UCSD-AML1 (cell line): ENCODE results near the gene MYBPC1.
"Not testable (repeated sequence)": the region's sequence is repeated elsewhere in the genome, so short reads cannot be mapped to it uniquely, and the experiment has no call there.

Experiments used
- DNase-seq: peaks from one replicate; lab custom pipeline; 2025; ENCODE audit not compliant: unreplicated experiment; lab: John Stamatoyannopoulos, UW

MYBPC1 gene

GRCh38 chr12:101653503-101653902, 58.7 kb downstream of the MYBPC1 start:
- DNase-seq: no peak

- no peak for DNase-seq
These were observed 59.7 kb downstream of the MYBPC1 start for GRCh38 chr12:101654442-101654841.

GRCh38 chr12:101655393-101655792, 60.6 kb downstream of the MYBPC1 start:
- no peak for DNase-seq

- DNase-seq: not testable (repeated sequence)
These were observed 65.9 kb downstream of the MYBPC1 start for GRCh38 chr12:101660662-101661061.

- DNase-seq: no peak
These were observed 68.5 kb downstream of the MYBPC1 start for GRCh38 chr12:101663298-101663697.

GRCh38 chr12:101664992-101665391, 70.2 kb downstream of the MYBPC1 start:
- DNase-seq: no peak

- DNase-seq: no peak
These were observed 71.4 kb downstream of the MYBPC1 start for GRCh38 chr12:101666052-101666728.

- DNase-seq: no peak
These were observed 72.8 kb downstream of the MYBPC1 start for GRCh38 chr12:101667591-101667990.

GRCh38 chr12:101670007-101670671, 75.4 kb downstream of the MYBPC1 start:
- DNase-seq: peak; percentile 20

GRCh38 chr12:101671157-101671791, 76.5 kb downstream of the MYBPC1 start:
- peak; percentile 28 for DNase-seq

GRCh38 chr12:101671833-101672232, 77.1 kb downstream of the MYBPC1 start:
- no peak for DNase-seq

- no peak for DNase-seq
These were observed 80.8 kb downstream of the MYBPC1 start for GRCh38 chr12:101675555-101675954.

GRCh38 chr12:101676497-101676896, 81.7 kb downstream of the MYBPC1 start:
- not testable (repeated sequence) for DNase-seq

GRCh38 chr12:101678081-101678480, 83.3 kb downstream of the MYBPC1 start:
- DNase-seq: no peak

- no peak for DNase-seq
These were observed 85.5 kb downstream of the MYBPC1 start for GRCh38 chr12:101680240-101680639.

- no peak for DNase-seq
These were observed 85.9 kb downstream of the MYBPC1 start for GRCh38 chr12:101680647-101681046.

GRCh38 chr12:101681627-101682026, 86.9 kb downstream of the MYBPC1 start:
- DNase-seq: not testable (repeated sequence)

GRCh38 chr12:101685092-101685491, 90.3 kb downstream of the MYBPC1 start:
- no peak for DNase-seq

- DNase-seq: no peak
These were observed 91.4 kb downstream of the MYBPC1 start for GRCh38 chr12:101686176-101686575.

- DNase-seq: no peak
These were observed 95.8 kb downstream of the MYBPC1 start for GRCh38 chr12:101690544-101691098.

GRCh38 chr12:101691503-101692096, 96.8 kb downstream of the MYBPC1 start:
- DNase-seq: no peak
